HepG2 (cell line): ENCODE results near the gene CNOT1. TPM values are rescaled to one million over a fixed set of nuclear protein-coding genes. Genes with fewer than 3 reads are reported as not detected.

Experiments used
- FUBP1 ChIP-seq: sonication (generic); formaldehyde crosslinking; IDR thresholded peaks from 2 replicates; pipeline ENCODE4 v1.5.1; 2020; ENCODE audit warnings: missing genetic modification reagents, mild to moderate bottlenecking, borderline replicate concordance
- HMGXB3 ChIP-seq: sonication (generic); formaldehyde crosslinking; IDR thresholded peaks from 2 replicates; pipeline ENCODE4 v1.4.0; 2020; ENCODE audit warnings: missing genetic modification reagents, borderline replicate concordance
- HNF1A ChIP-seq, 2 experiments: sonication (generic) in 1 of 2; formaldehyde crosslinking in 1 of 2; IDR thresholded peaks; 2 replicates each; pipeline versions ENCODE4 v1.4.0 to v1.6.1; 2016 to 2020; ENCODE audit warnings: borderline replicate concordance in 1 of 2, low read depth in 1 of 2, mild to moderate bottlenecking in 1 of 2, missing genetic modification reagents in 1 of 2
- REPIN1 ChIP-seq: sonication (generic); formaldehyde crosslinking; IDR thresholded peaks from 2 replicates; pipeline ENCODE4 v1.8.0; 2022; ENCODE audit warnings: missing genetic modification reagents, low read depth, mild to moderate bottlenecking, borderline replicate concordance
- RERE ChIP-seq: IDR thresholded peaks from 2 replicates; pipeline ENCODE4 v1.6.1; 2016; ENCODE audit warnings: low read depth, missing genetic modification reagents, missing compliant biosample characterization
- SATB2 ChIP-seq: sonication (generic); formaldehyde crosslinking; IDR thresholded peaks from 2 replicates; pipeline ENCODE4 v1.5.0; 2020; ENCODE audit warnings: missing genetic modification reagents
- SETDB1 ChIP-seq: sonication (generic); formaldehyde crosslinking; IDR thresholded peaks from 2 replicates; pipeline ENCODE4 v1.5.1; 2020; ENCODE audit warnings: missing genetic modification reagents, mild to moderate bottlenecking, borderline replicate concordance
- SOX13 ChIP-seq, 3 experiments: fragments of 450-650 bp in 1 of 3; sonication (generic) in 1 of 3; formaldehyde crosslinking in 1 of 3; IDR thresholded peaks in 2 of 3; conservative IDR thresholded peaks in 1 of 3; 2 replicates each; pipeline versions ENCODE4 v1.5.0 to v1.6.1; 2016 to 2020; ENCODE audit warnings: antibody characterized with exemption in 1 of 3, mild to moderate bottlenecking in 1 of 3, missing compliant biosample characterization in 1 of 3, missing genetic modification reagents in 1 of 3, moderate library complexity in 1 of 3
- polyA plus RNA-seq, 8 experiments: library from polyadenylated mRNA; depleted of rRNA in 3 of 8; stranded (reverse) in 7 of 8; unstranded in 1 of 8; fragments of >200 nt; fragmentation: Illumina TruSeq in 4 of 8; extraction: Trizol in 4 of 8; gene quantifications; 2 replicates each; pipeline versions ENCODE4 v1.2.1 to v1.2.3, GENCODE V29; 2011 to 2016; ENCODE audit warnings: low read depth in 4 of 8, missing spikeins in 1 of 8, mixed read lengths in 1 of 8; ENCODE audit not compliant: insufficient read depth in 1 of 8
- total RNA-seq, 5 experiments: library from RNA; depleted of rRNA; stranded (reverse); fragments of >200 nt; fragmentation: Illumina TruSeq; extraction: Trizol; gene quantifications; 2 replicates each; pipeline ENCODE4 v1.2.3, GENCODE V29; 2016; ENCODE audit warnings: low read depth in 1 of 5

CNOT1 gene
- total and polyA plus RNA-seq, 2 of the 13 experiments (the other 11 are each of a cell fraction or from before 2014, with no cell fraction given), result 188 to 232 TPM

- TF ChIP-seq RERE (CRISPR knock-in tag) (no peak), SETDB1 (CRISPR knock-in tag) (no peak), HNF1A (IDR thresholded peaks at IDR 0.05; ENCODE audit: low read depth) (no peak), HNF1A (CRISPR knock-in tag; IDR thresholded peaks at IDR 0.05; ENCODE audit: borderline replicate concordance) (no peak), REPIN1 (CRISPR knock-in tag) (peak; percentile 83; the same call in 1 of the 2 replicates), HMGXB3 (no peak), SOX13 (IDR thresholded peaks at IDR 0.05) (no peak), SOX13 (CRISPR knock-in tag; conservative IDR thresholded peaks at IDR 0.05 in 1 of 2, IDR thresholded peaks at IDR 0.05 in 1 of 2) (no peak), SATB2 (CRISPR knock-in tag) (no peak), FUBP1 (CRISPR knock-in tag) (no peak)
Observed at GRCh38 chr16:58487566-58488351, 141.9 kb downstream of the CNOT1 start (continued).
